ENCODE results near the gene TDRD7.

TDRD7 gene

GRCh38 chr9:97427885-97428284, 16.0 kb downstream of the TDRD7 start:
- Histone ChIP-seq H3K79me2 (ENCODE audit: control insufficient read depth, insufficient read depth, low read length, poor library complexity) (no peaks in the 10 kb centered on the region), H2AK5ac (ENCODE audit: low read length) (no peak overlapping the region), H2BK12ac (ENCODE audit: low read length) (no peak overlapping the region), H3K79me1 (ENCODE audit: low read length) (no peaks in the 10 kb centered on the region), H4K8ac (ENCODE audit: low read depth, low read length) (no peak overlapping the region), H2BK5ac (ENCODE audit: low read depth, low read length, poor library complexity) (no peak overlapping the region), H3K9ac (ENCODE audit: low read length) (no peak overlapping the region), H3K14ac (ENCODE audit: low read length) (no peak overlapping the region), H3K36me3 (ENCODE audit: control insufficient read depth in 1 of 2, insufficient read depth in 2 of 2, low read length in 2 of 2) (no peaks in the 10 kb centered on the region), H3K4me2 (ENCODE audit: low read length) (no peak overlapping the region), H3K4me1 (ENCODE audit: control insufficient read depth in 1 of 2, insufficient read depth in 2 of 2, low read length in 2 of 2) (peaks cover 0 to 2% of the 10 kb centered on the region in 2 experiments), H3K4me3 (ENCODE audit: low read depth, low read length) (no peak overlapping the region), H3K18ac (ENCODE audit: low read length) (no peak overlapping the region), H4K91ac (ENCODE audit: low read depth, low read length) (no peak overlapping the region), H3K4ac (ENCODE audit: low read depth, low read length) (no peak overlapping the region), H3K23ac (ENCODE audit: low read length) (no peak overlapping the region), H2BK120ac (ENCODE audit: insufficient read depth, low read length, poor library complexity) (no peak overlapping the region), H3K9me3 (ENCODE audit: insufficient read depth, low read depth, low read length) (no peaks in the 10 kb centered on the region), H3K27ac (ENCODE audit: low read depth, low read length) (no peak overlapping the region), H4K12ac (ENCODE audit: low read depth, low read length) (no peak overlapping the region), H3K27me3 (ENCODE audit: insufficient read depth, low read length) (no peaks in the 10 kb centered on the region), H2AFZ (ENCODE audit: insufficient read depth, low read length, poor library complexity) (no peak overlapping the region)
- no CpG with 5 or more reads among the region's 4 CpGs for WGBS (ENCODE audit: extremely low coverage, insufficient coverage, insufficient read length)
- no peak for DNase-seq

GRCh38 chr9:97430316-97431043, 18.6 kb downstream of the TDRD7 start:
- no CpG with 5 or more reads among the region's 7 CpGs for WGBS (ENCODE audit: extremely low coverage, insufficient coverage, insufficient read length)

GRCh38 chr9:97431044-97431441, 19.1 kb downstream of the TDRD7 start:
- no peak for DNase-seq
- H3K9me3 ChIP-seq (ENCODE audit: insufficient read depth, low read depth, low read length) = no peaks in the 10 kb centered on the region
- no peak overlapping the region for H2BK120ac ChIP-seq (ENCODE audit: insufficient read depth, low read length, poor library complexity)
- H3K23ac ChIP-seq (ENCODE audit: low read length) = no peak overlapping the region
- H3K4me2 ChIP-seq (ENCODE audit: low read length) = no peak overlapping the region
- H3K4me1 ChIP-seq (ENCODE audit: control insufficient read depth in 1 of 2, insufficient read depth in 2 of 2, low read length in 2 of 2) = peaks cover 0 to 2% of the 10 kb centered on the region in 2 experiments
- no peak overlapping the region for H2BK12ac ChIP-seq (ENCODE audit: low read length)
- H3K14ac ChIP-seq (ENCODE audit: low read length) = no peak overlapping the region
- no peak overlapping the region for H3K4me3 ChIP-seq (ENCODE audit: low read depth, low read length)
- H2BK5ac ChIP-seq (ENCODE audit: low read depth, low read length, poor library complexity) = no peak overlapping the region
- H4K91ac ChIP-seq (ENCODE audit: low read depth, low read length) = no peak overlapping the region
- H3K18ac ChIP-seq (ENCODE audit: low read length) = no peak overlapping the region
- H3K36me3 ChIP-seq (ENCODE audit: control insufficient read depth in 1 of 2, insufficient read depth in 2 of 2, low read length in 2 of 2) = no peaks in the 10 kb centered on the region
- no peaks in the 10 kb centered on the region for H3K79me1 ChIP-seq (ENCODE audit: low read length)
- WGBS (ENCODE audit: extremely low coverage, insufficient coverage, insufficient read length) = no CpG with 5 or more reads among the region's 3 CpGs
- no peak overlapping the region for H3K4ac ChIP-seq (ENCODE audit: low read depth, low read length)
- no peaks in the 10 kb centered on the region for H3K27me3 ChIP-seq (ENCODE audit: insufficient read depth, low read length)
- H2AK5ac ChIP-seq (ENCODE audit: low read length) = no peak overlapping the region
- H3K79me2 ChIP-seq (ENCODE audit: control insufficient read depth, insufficient read depth, low read length, poor library complexity) = no peaks in the 10 kb centered on the region
- H3K9ac ChIP-seq (ENCODE audit: low read length) = no peak overlapping the region
- no peak overlapping the region for H4K12ac ChIP-seq (ENCODE audit: low read depth, low read length)
- no peak overlapping the region for H2AFZ ChIP-seq (ENCODE audit: insufficient read depth, low read length, poor library complexity)
- no peak overlapping the region for H3K27ac ChIP-seq (ENCODE audit: low read depth, low read length)
- H4K8ac ChIP-seq (ENCODE audit: low read depth, low read length) = no peak overlapping the region

More at GRCh38 chr9:97430316-97431043, 18.6 kb downstream of the TDRD7 start:
- Histone ChIP-seq H3K79me1 (ENCODE audit: low read length) (no peaks in the 10 kb centered on the region), H2BK5ac (ENCODE audit: low read depth, low read length, poor library complexity) (no peak overlapping the region), H4K8ac (ENCODE audit: low read depth, low read length) (no peak overlapping the region), H3K14ac (ENCODE audit: low read length) (no peak overlapping the region), H2AK5ac (ENCODE audit: low read length) (no peak overlapping the region), H3K18ac (ENCODE audit: low read length) (no peak overlapping the region), H3K36me3 (ENCODE audit: control insufficient read depth in 1 of 2, insufficient read depth in 2 of 2, low read length in 2 of 2) (no peaks in the 10 kb centered on the region), H4K12ac (ENCODE audit: low read depth, low read length) (no peak overlapping the region), H3K4me2 (ENCODE audit: low read length) (no peak overlapping the region), H3K9ac (ENCODE audit: low read length) (no peak overlapping the region), H2AFZ (ENCODE audit: insufficient read depth, low read length, poor library complexity) (no peak overlapping the region), H3K9me3 (ENCODE audit: insufficient read depth, low read depth, low read length) (no peaks in the 10 kb centered on the region), H2BK12ac (ENCODE audit: low read length) (no peak overlapping the region), H3K23ac (ENCODE audit: low read length) (no peak overlapping the region), H3K27ac (ENCODE audit: low read depth, low read length) (no peak overlapping the region), H4K91ac (ENCODE audit: low read depth, low read length) (no peak overlapping the region), H3K79me2 (ENCODE audit: control insufficient read depth, insufficient read depth, low read length, poor library complexity) (no peaks in the 10 kb centered on the region), H3K4me3 (ENCODE audit: low read depth, low read length) (no peak overlapping the region), H3K4ac (ENCODE audit: low read depth, low read length) (no peak overlapping the region), H2BK120ac (ENCODE audit: insufficient read depth, low read length, poor library complexity) (no peak overlapping the region), H3K27me3 (ENCODE audit: insufficient read depth, low read length) (no peaks in the 10 kb centered on the region), H3K4me1 (ENCODE audit: control insufficient read depth in 1 of 2, insufficient read depth in 2 of 2, low read length in 2 of 2) (peaks cover 0 to 2% of the 10 kb centered on the region in 2 experiments)
- no peak for DNase-seq

GRCh38 chr9:97431549-97432143, 19.8 kb downstream of the TDRD7 start:
- no CpG with 5 or more reads among the region's 5 CpGs for WGBS (ENCODE audit: extremely low coverage, insufficient coverage, insufficient read length)

More at GRCh38 chr9:97431549-97432143, 19.8 kb downstream of the TDRD7 start:
- no peak overlapping the region for H2BK12ac ChIP-seq (ENCODE audit: low read length)
- H2AFZ ChIP-seq (ENCODE audit: insufficient read depth, low read length, poor library complexity) = no peak overlapping the region
- H2BK5ac ChIP-seq (ENCODE audit: low read depth, low read length, poor library complexity) = no peak overlapping the region
- no peaks in the 10 kb centered on the region for H3K36me3 ChIP-seq (ENCODE audit: control insufficient read depth in 1 of 2, insufficient read depth in 2 of 2, low read length in 2 of 2)
- H3K14ac ChIP-seq (ENCODE audit: low read length) = no peak overlapping the region
- H3K27ac ChIP-seq (ENCODE audit: low read depth, low read length) = no peak overlapping the region
- no peaks in the 10 kb centered on the region for H3K79me2 ChIP-seq (ENCODE audit: control insufficient read depth, insufficient read depth, low read length, poor library complexity)
- no peaks in the 10 kb centered on the region for H3K9me3 ChIP-seq (ENCODE audit: insufficient read depth, low read depth, low read length)
- no peak overlapping the region for H3K4ac ChIP-seq (ENCODE audit: low read depth, low read length)
- no peak overlapping the region for H2BK120ac ChIP-seq (ENCODE audit: insufficient read depth, low read length, poor library complexity)
- H3K9ac ChIP-seq (ENCODE audit: low read length) = no peak overlapping the region
- H3K79me1 ChIP-seq (ENCODE audit: low read length) = no peaks in the 10 kb centered on the region
- no peak overlapping the region for H3K4me3 ChIP-seq (ENCODE audit: low read depth, low read length)
- no peak overlapping the region for H4K91ac ChIP-seq (ENCODE audit: low read depth, low read length)
- H3K4me1 ChIP-seq (ENCODE audit: control insufficient read depth in 1 of 2, insufficient read depth in 2 of 2, low read length in 2 of 2) = peaks cover 0 to 2% of the 10 kb centered on the region in 2 experiments
- no peak for DNase-seq
- no peak overlapping the region for H3K23ac ChIP-seq (ENCODE audit: low read length)
- no peak overlapping the region for H4K12ac ChIP-seq (ENCODE audit: low read depth, low read length)
- H4K8ac ChIP-seq (ENCODE audit: low read depth, low read length) = no peak overlapping the region
- H3K18ac ChIP-seq (ENCODE audit: low read length) = no peak overlapping the region
- H3K27me3 ChIP-seq (ENCODE audit: insufficient read depth, low read length) = no peaks in the 10 kb centered on the region
- H2AK5ac ChIP-seq (ENCODE audit: low read length) = no peak overlapping the region
- H3K4me2 ChIP-seq (ENCODE audit: low read length) = no peak overlapping the region

Data from trophoblast cell (in vitro differentiated cells and primary cell).